ENCODE measurements around the gene TNFRSF25.

The TNFRSF25 gene

GRCh38 chr1:6466023-6466422 is at the start of gene TNFRSF25:
Gene TNFRSF25 (minus strand): TSS chr1:6466173. CDS start chr1:6466107, 66 bp downstream.
- DNase-seq: no peak

- DNase-seq: no peak
These were observed 49.8 kb upstream of the TNFRSF25 start for GRCh38 chr1:6515771-6516170.

- no peak for DNase-seq
These were observed 47.4 kb upstream of the TNFRSF25 start for GRCh38 chr1:6513320-6513801.

- no peak for DNase-seq
These were observed 46.9 kb upstream of the TNFRSF25 start for GRCh38 chr1:6512908-6513280.

GRCh38 chr1:6512245-6512907 is 46.4 kb upstream of the TNFRSF25 start:
- DNase-seq: no peak

GRCh38 chr1:6511561-6512244 is 45.7 kb upstream of the TNFRSF25 start:
- DNase-seq: no peak

- DNase-seq: no peak
These were observed 45.1 kb upstream of the TNFRSF25 start for GRCh38 chr1:6511056-6511455.

GRCh38 chr1:6510493-6510892 is 44.5 kb upstream of the TNFRSF25 start:
- no peak for DNase-seq

- no peak for DNase-seq
These were observed 43.9 kb upstream of the TNFRSF25 start for GRCh38 chr1:6509919-6510291.

- no peak for DNase-seq
These were observed 43.4 kb upstream of the TNFRSF25 start for GRCh38 chr1:6509220-6509918.

GRCh38 chr1:6508816-6509189 is 42.8 kb upstream of the TNFRSF25 start:
- DNase-seq: no peak

GRCh38 chr1:6508154-6508815 is 42.3 kb upstream of the TNFRSF25 start:
- DNase-seq: no peak

GRCh38 chr1:6507461-6507911 is 41.5 kb upstream of the TNFRSF25 start:
- no peak for DNase-seq

GRCh38 chr1:6507037-6507428 is 41.1 kb upstream of the TNFRSF25 start:
- no peak for DNase-seq

- no peak for DNase-seq
These were observed 40.5 kb upstream of the TNFRSF25 start for GRCh38 chr1:6506210-6507036.

GRCh38 chr1:6505367-6506209 is 39.6 kb upstream of the TNFRSF25 start:
- no peak for DNase-seq

GRCh38 chr1:6504887-6505286 is 38.9 kb upstream of the TNFRSF25 start:
- no peak for DNase-seq

- DNase-seq: no peak
These were observed 38.1 kb upstream of the TNFRSF25 start for GRCh38 chr1:6503884-6504602.

- DNase-seq: no peak
These were observed 36.3 kb upstream of the TNFRSF25 start for GRCh38 chr1:6502000-6502891.

Measured in NCI-H1417 treated with DMSO at 0.1 percent for 48 hours (cell line).